HG03442 (cell line): ENCODE measurements around the gene THRB.
"Not testable (repeated sequence)": the region's sequence is repeated elsewhere in the genome, so short reads cannot be mapped to it uniquely, and the experiment has no call there.

Experiments
- ATAC-seq: cut with Tn5 transposase; IDR thresholded peaks from one replicate; pipeline ENCODE4 v1.9.1; 2021; ENCODE audit warnings: mild to moderate bottlenecking, moderate library complexity; ENCODE audit not compliant: unreplicated experiment

THRB gene

GRCh38 chr3:24128199-24129005 is 366.2 kb downstream of the THRB start:
- no peak for ATAC-seq

- ATAC-seq: no peak
Measured at GRCh38 chr3:24123596-24123995, 371.1 kb downstream of the THRB start.

- no peak for ATAC-seq
Measured at GRCh38 chr3:24120434-24120833, 374.2 kb downstream of the THRB start.

- ATAC-seq: no peak
Measured at GRCh38 chr3:24119321-24119751, 375.3 kb downstream of the THRB start.

- ATAC-seq: no peak
Measured at GRCh38 chr3:24117508-24117907, 377.1 kb downstream of the THRB start.

GRCh38 chr3:24111711-24112110 is 382.9 kb downstream of the THRB start:
- ATAC-seq: no peak

- no peak for ATAC-seq
Measured at GRCh38 chr3:24110051-24110450, 384.6 kb downstream of the THRB start.

GRCh38 chr3:24101676-24102168 is 392.9 kb downstream of the THRB start:
- no peak for ATAC-seq

GRCh38 chr3:24100696-24101402 is 393.8 kb downstream of the THRB start:
- no peak for ATAC-seq

GRCh38 chr3:24096695-24097290 is 397.9 kb downstream of the THRB start:
- no peak for ATAC-seq

GRCh38 chr3:24096271-24096670 is 398.4 kb downstream of the THRB start:
- no peak for ATAC-seq

GRCh38 chr3:24094818-24095217 is 399.8 kb downstream of the THRB start:
- not testable (repeated sequence) for ATAC-seq

GRCh38 chr3:24088782-24089181 is 405.9 kb downstream of the THRB start:
- peak; percentile 53 for ATAC-seq

- no peak for ATAC-seq
Measured at GRCh38 chr3:24087469-24087868, 407.2 kb downstream of the THRB start.

GRCh38 chr3:24086617-24087404 is 407.8 kb downstream of the THRB start:
- no peak for ATAC-seq

GRCh38 chr3:24086206-24086605 is 408.4 kb downstream of the THRB start:
- no peak for ATAC-seq

GRCh38 chr3:24072193-24072592 is 422.5 kb downstream of the THRB start:
- ATAC-seq: no peak

GRCh38 chr3:24069045-24069444 is 425.6 kb downstream of the THRB start:
- ATAC-seq: no peak

GRCh38 chr3:24067483-24067882 is 427.2 kb downstream of the THRB start:
- no peak for ATAC-seq
